Pancreas (tissue), 10 donors: Measurements from ENCODE around the gene TSPAN9. TPM values are rescaled to one million over a fixed set of nuclear protein-coding genes. Genes with fewer than 3 reads are reported as not detected.

Experiments
- ATAC-seq, 4 donors: fragments of 200-7000 bp; cut with Tn5 transposase; one replicate each; pipeline versions ENCODE4 v1.8.0 to v1.9.1; 2020; ENCODE audit warnings: mild to moderate bottlenecking in 4 of 4, moderate library complexity in 4 of 4
- DNase-seq, 6 donors: peaks; one replicate each; pipeline ENCODE4 v3.0.0-alpha.2; 2020
- FAIRE-seq: peaks from 2 replicates; lab custom pipeline; 2012; peaks lifted over from hg19 to GRCh38; lab: Jason Lieb, UNC
- H3K27ac ChIP-seq, 4 donors: fragments of 200-600 bp; sonication (generic); 1 replicate in 3 of 4; 2 replicates in 1 of 4; pipeline versions ENCODE4 v1.5.0 to v1.8.0; 2020
- H3K27me3 ChIP-seq, 4 donors: fragments of 200-600 bp; one replicate each; pipeline ENCODE4 v1.8.0; 2021
- H3K36me3 ChIP-seq, 3 donors: fragments of 200-600 bp; sonication (generic) in 1 of 3; one replicate each; pipeline versions ENCODE4 v1.5.0 to v1.8.0; 2020 to 2021
- H3K4me1 ChIP-seq, 3 donors: fragments of 200-600 bp; one replicate each; pipeline ENCODE4 v1.8.0; 2021
- H3K4me3 ChIP-seq, 4 donors: fragments of 200-600 bp; sonication (generic) in 2 of 4; one replicate each; pipeline versions ENCODE4 v1.5.0 to v1.8.0; 2020 to 2021
- H3K9me3 ChIP-seq, 4 donors: fragments of 200-600 bp; one replicate each; pipeline ENCODE4 v1.8.0; 2021
- CTCF ChIP-seq, 4 donors: fragments of 200-600 bp; sonication (generic) in 3 of 4; IDR thresholded peaks; one replicate each; pipeline versions ENCODE4 v1.5.0 to v1.8.0; 2021; ENCODE audit warnings: antibody characterized with exemption in 4 of 4
- WGBS, 2 donors: extraction: QIAGEN DNeasy Blood & Tissue Kit; methylation state at CpG; one replicate each; pipeline ENCODE4 v1.1.7; 2013; 5-methylcytosine and 5-hydroxymethylcytosine counted together
- intact Hi-C, 3 donors: fragments of 100-400 bp; cut with DNase I; formaldehyde crosslinking; loops; one replicate each; pipeline versions ENCODE4 v1.11.1 to v1.14.2; 2022
- polyA plus RNA-seq, 2 donors: library from polyadenylated mRNA; stranded (reverse); fragments of 200-250 nt; gene quantifications; one replicate each; pipeline ENCODE4 v1.2.3, GENCODE V29; 2013
- total RNA-seq, 6 donors: library from RNA; stranded (reverse); fragmentation: NEBNext Ultra II Directional in 4 of 6; extraction: Animal tissue kit (Norgen Biotek cat#: 25700) in 4 of 6; gene quantifications; one replicate each; pipeline versions ENCODE4 v1.2.1 to v1.2.4, GENCODE V29; 2021 to 2023
- donor health status: healthy with polysubstance abuse.
- donor health status: DM: no; HTN: no; CAD: no; lungs with moderate emphysema.
- donor health status: DM: no; HTN: no; CAD: no.
- donor health status: control.
- donor health status: control.
- donor health status: Bipolar disorder and iron deficiency.
- donor health status: DM: yes; HTN: yes; CAD: no.
- donor health status: DM: no; HTN: no; CAD: no.
- donor health status: DM: no; HTN: no; CAD: no.
- donor health status: DM: yes; HTN: yes; CAD: no.

The TSPAN9 gene
- total and polyA plus RNA-seq, 8 donors = 7.8 to 19.5 (median 13.0) TPM

GRCh38 chr12:3040026-3040656 is 37.0 kb upstream of the TSPAN9 start:
- H3K4me3 ChIP-seq = no peak overlapping the region
- intact Hi-C loops = no loop called here
- WGBS, 2 donors = 93% methylated on average over 15 of the region's 15 CpGs
- no peak overlapping the region for H3K27ac ChIP-seq
- DNase-seq (no peak), ATAC-seq (no peak), FAIRE-seq (no peak)
- peaks cover 0 to 19% (median 0%) of the 10 kb centered on the region in 3 donors for H3K36me3 ChIP-seq
- no peak for TF ChIP-seq CTCF (IDR thresholded peaks at IDR 0.05)
- H3K9me3 ChIP-seq = no peaks in the 10 kb centered on the region
- H3K27me3 ChIP-seq = no peaks in the 10 kb centered on the region
- H3K4me1 ChIP-seq = peaks cover 0 to 7% (median 0%) of the 10 kb centered on the region in 3 donors

- no peak for FAIRE-seq
- 83 to 87% methylated on average over 29 of the region's 29 CpGs for WGBS, 2 donors
- no peaks in the 10 kb centered on the region for H3K9me3 ChIP-seq
- H3K4me3 ChIP-seq = no peak overlapping the region
- H3K27me3 ChIP-seq = no peaks in the 10 kb centered on the region
- intact Hi-C loops = no loop called here
- TF ChIP-seq CTCF (IDR thresholded peaks at IDR 0.05) = no peak
- H3K27ac ChIP-seq = no peak overlapping the region
- H3K4me1 ChIP-seq = peaks cover 0 to 7% (median 0%) of the 10 kb centered on the region in 3 donors
- peak in 3 of 4 donors; percentile 4 to 24 (median 11) for ATAC-seq
- peak in 1 of 6 donors; percentile 68 for DNase-seq
- H3K36me3 ChIP-seq = peaks cover 0 to 19% (median 0%) of the 10 kb centered on the region in 3 donors
Measured at GRCh38 chr12:3040663-3041544, 36.3 kb upstream of the TSPAN9 start.

GRCh38 chr12:3041558-3042164 is 35.5 kb upstream of the TSPAN9 start:
- FAIRE-seq (no peak), DNase-seq (peak in 5 of 6 donors; percentile 52 to 70 (median 69)), ATAC-seq (peak; percentile 79 to 89 (median 86))
- no peak overlapping the region for H3K27ac ChIP-seq
- intact Hi-C loops = no loop called here
- 62 to 69% methylated on average over 11 of the region's 11 CpGs for WGBS, 2 donors
- H3K9me3 ChIP-seq = no peaks in the 10 kb centered on the region
- peaks cover 0 to 7% (median 0%) of the 10 kb centered on the region in 3 donors for H3K4me1 ChIP-seq
- peak; percentile 29 to 36 (median 31) for TF ChIP-seq CTCF (IDR thresholded peaks at IDR 0.05)
- no peaks in the 10 kb centered on the region for H3K27me3 ChIP-seq
- H3K36me3 ChIP-seq = peaks cover 0 to 19% (median 0%) of the 10 kb centered on the region in 3 donors
- H3K4me3 ChIP-seq = no peak overlapping the region

- H3K9me3 ChIP-seq = no peaks in the 10 kb centered on the region
- no peak overlapping the region for H3K4me3 ChIP-seq
- intact Hi-C loops = no loop called here
- peak in 3 of 4 donors; percentile 18 to 54 (median 27) for ATAC-seq
- DNase-seq = peak in 1 of 6 donors; percentile 59
- no peak overlapping the region for H3K27ac ChIP-seq
- TF ChIP-seq CTCF (IDR thresholded peaks at IDR 0.05) = no peak
- no peak for FAIRE-seq
- peaks cover 0 to 7% (median 0%) of the 10 kb centered on the region in 3 donors for H3K4me1 ChIP-seq
- 36 to 43% methylated on average over 8 of the region's 8 CpGs for WGBS, 2 donors
- no peaks in the 10 kb centered on the region for H3K27me3 ChIP-seq
- peaks cover 0 to 19% (median 0%) of the 10 kb centered on the region in 3 donors for H3K36me3 ChIP-seq
Measured at GRCh38 chr12:3042394-3042793, 34.8 kb upstream of the TSPAN9 start.
